ES-I3 (cell line): Measurements from ENCODE around the gene DNAH5.
"Not testable (repeated sequence)": the region's sequence is repeated elsewhere in the genome, so short reads cannot be mapped to it uniquely, and the experiment has no call there.

ENCODE experiments used
- H3K36me3 ChIP-seq: 2 replicates; pipeline ENCODE4 v1.6.1; 2013; ENCODE audit warnings: mild to moderate bottlenecking, low read length, control low read depth, moderate library complexity; ENCODE audit not compliant: insufficient read depth
- H3K4me1 ChIP-seq: 2 replicates; pipeline ENCODE4 v1.6.1; 2013; ENCODE audit warnings: mild to moderate bottlenecking, control low read depth, low read length; ENCODE audit not compliant: insufficient read depth
- H3K9ac ChIP-seq: 2 replicates; pipeline ENCODE4 v1.6.1; 2013; ENCODE audit warnings: low read depth, mild to moderate bottlenecking, low read length, moderate library complexity
- H3K9me3 ChIP-seq: 2 replicates; pipeline ENCODE4 v1.6.1; 2013; ENCODE audit warnings: mild to moderate bottlenecking, low read length, moderate library complexity; ENCODE audit not compliant: control insufficient read depth, insufficient read depth

DNAH5 gene

GRCh38 chr5:13831351-13831750 is 113.1 kb downstream of the DNAH5 start:
- 0 out of 2 replicates have a peak, but pooled peaks cover 3% of the 10 kb centered on the region for H3K9me3 ChIP-seq
- H3K36me3 ChIP-seq = no peaks in the 10 kb centered on the region
- H3K9ac ChIP-seq = no peak overlapping the region

GRCh38 chr5:13830536-13830935 is 114.0 kb downstream of the DNAH5 start:
- Histone ChIP-seq H3K36me3 (no peaks in the 10 kb centered on the region), H3K9ac (no peak overlapping the region), H3K4me1 (peaks cover 5% of the 10 kb centered on the region; the same call in 1 of the 2 replicates), H3K9me3 (0 out of 2 replicates have a peak, but pooled peaks cover 3% of the 10 kb centered on the region)

More at GRCh38 chr5:13831351-13831750, 113.1 kb downstream of the DNAH5 start:
- H3K4me1 ChIP-seq = peaks cover 5% of the 10 kb centered on the region; the same call in 1 of the 2 replicates

- Histone ChIP-seq H3K9me3 (no peaks in the 10 kb centered on the region), H3K36me3 (no peaks in the 10 kb centered on the region), H3K9ac (no peak overlapping the region), H3K4me1 (no peaks in the 10 kb centered on the region)
These were observed 123.1 kb downstream of the DNAH5 start for GRCh38 chr5:13821366-13821765.

- Histone ChIP-seq H3K36me3 (no peaks in the 10 kb centered on the region), H3K9ac (no peak overlapping the region), H3K9me3 (no peaks in the 10 kb centered on the region), H3K4me1 (no peaks in the 10 kb centered on the region)
These were observed 128.4 kb downstream of the DNAH5 start for GRCh38 chr5:13816126-13816525.

- Histone ChIP-seq H3K36me3 (no peaks in the 10 kb centered on the region), H3K9me3 (no peaks in the 10 kb centered on the region), H3K9ac (no peak overlapping the region), H3K4me1 (no peaks in the 10 kb centered on the region)
These were observed 130.2 kb downstream of the DNAH5 start for GRCh38 chr5:13814301-13814700.

- Histone ChIP-seq H3K9me3 (no peaks in the 10 kb centered on the region; the same call in 1 of the 2 replicates), H3K4me1 (no peaks in the 10 kb centered on the region), H3K9ac (no peak overlapping the region), H3K36me3 (no peaks in the 10 kb centered on the region)
These were observed 134.6 kb downstream of the DNAH5 start for GRCh38 chr5:13809921-13810320.

GRCh38 chr5:13804336-13804735 is 140.2 kb downstream of the DNAH5 start:
- Histone ChIP-seq H3K4me1 (no peaks in the 10 kb centered on the region), H3K9ac (no peak overlapping the region), H3K36me3 (no peaks in the 10 kb centered on the region), H3K9me3 (no peaks in the 10 kb centered on the region; the same call in 1 of the 2 replicates)

- H3K36me3 ChIP-seq, H3K9me3 ChIP-seq, H3K9ac ChIP-seq, H3K4me1 ChIP-seq: not testable (repeated sequence)
These were observed 145.9 kb downstream of the DNAH5 start for GRCh38 chr5:13798569-13798968.

GRCh38 chr5:13785781-13786415 is 158.6 kb downstream of the DNAH5 start:
- Histone ChIP-seq H3K9me3 (no peaks in the 10 kb centered on the region), H3K36me3 (no peaks in the 10 kb centered on the region), H3K9ac (no peak overlapping the region), H3K4me1 (no peaks in the 10 kb centered on the region)

GRCh38 chr5:13783726-13784125 is 160.8 kb downstream of the DNAH5 start:
- no peaks in the 10 kb centered on the region for H3K9me3 ChIP-seq
- no peaks in the 10 kb centered on the region for H3K4me1 ChIP-seq
- no peaks in the 10 kb centered on the region for H3K36me3 ChIP-seq
- no peak overlapping the region for H3K9ac ChIP-seq

- H3K9ac ChIP-seq = no peak overlapping the region
- H3K36me3 ChIP-seq = no peaks in the 10 kb centered on the region
- H3K9me3 ChIP-seq = no peaks in the 10 kb centered on the region
- H3K4me1 ChIP-seq = no peaks in the 10 kb centered on the region
These were observed 164.4 kb downstream of the DNAH5 start for GRCh38 chr5:13780081-13780480.

- H3K4me1 ChIP-seq = no peaks in the 10 kb centered on the region
- H3K9ac ChIP-seq = no peak overlapping the region
- H3K36me3 ChIP-seq = no peaks in the 10 kb centered on the region
- H3K9me3 ChIP-seq = no peaks in the 10 kb centered on the region
These were observed 170.8 kb downstream of the DNAH5 start for GRCh38 chr5:13773649-13774048.

- no peak overlapping the region for H3K9ac ChIP-seq
- no peaks in the 10 kb centered on the region for H3K36me3 ChIP-seq
- no peaks in the 10 kb centered on the region for H3K9me3 ChIP-seq
- no peaks in the 10 kb centered on the region for H3K4me1 ChIP-seq
These were observed 173.4 kb downstream of the DNAH5 start for GRCh38 chr5:13771011-13771571.

- Histone ChIP-seq H3K9me3 (no peaks in the 10 kb centered on the region; the same call in 1 of the 2 replicates), H3K4me1 (no peaks in the 10 kb centered on the region), H3K36me3 (no peaks in the 10 kb centered on the region), H3K9ac (no peak overlapping the region)
These were observed 178.3 kb downstream of the DNAH5 start for GRCh38 chr5:13766236-13766635.

GRCh38 chr5:13763719-13764118 is 180.8 kb downstream of the DNAH5 start:
- Histone ChIP-seq H3K9ac (no peak overlapping the region), H3K9me3 (no peaks in the 10 kb centered on the region; the same call in 1 of the 2 replicates), H3K36me3 (no peaks in the 10 kb centered on the region), H3K4me1 (no peaks in the 10 kb centered on the region)
